K562 (cell line): ENCODE measurements around the gene INO80D. TPM values are rescaled to one million over a fixed set of nuclear protein-coding genes. Genes with fewer than 3 reads are reported as not detected.

Source experiments
- CXXC5 ChIP-seq: fragments of 250-450 bp; sonication (Bioruptor Pico); IDR thresholded peaks from 2 replicates; pipeline ENCODE4 v1.8.0; 2022; ENCODE audit warnings: inconsistent platforms, mild to moderate bottlenecking, moderate library complexity
- EP400 ChIP-seq: fragments of 450-650 bp; IDR thresholded peaks from 2 replicates; pipeline ENCODE4 v1.6.1; 2017; ENCODE audit warnings: antibody characterized with exemption, mild to moderate bottlenecking, moderate library complexity
- HINFP ChIP-seq: fragments of 450-650 bp; conservative IDR thresholded peaks from 2 replicates; pipeline ENCODE4 v1.6.1; 2016; ENCODE audit warnings: missing genetic modification characterization, low read depth, mild to moderate bottlenecking, control low read depth, missing compliant biosample characterization
- MIER1 ChIP-seq: fragments of 450-650 bp; IDR thresholded peaks from 2 replicates; pipeline ENCODE4 v1.6.1; 2016; ENCODE audit warnings: antibody characterized with exemption, mild to moderate bottlenecking, low read depth
- MLX ChIP-seq, 2 experiments: fragments of 450-650 bp in 1 of 2; sonication (generic) in 1 of 2; formaldehyde crosslinking; conservative IDR thresholded peaks; 2 replicates each; pipeline versions ENCODE4 v1.4.0 to v1.8.1; 2020 to 2022; ENCODE audit warnings: mild to moderate bottlenecking in 1 of 2, missing genetic modification reagents in 1 of 2
- MYC ChIP-seq, 2 experiments: fragments of 250-450 bp in 1 of 2; sonication (Bioruptor Pico) in 1 of 2; IDR thresholded peaks; 2 replicates each; pipeline versions ENCODE4 v1.5.1 to v1.6.1; 2012 to 2021; ENCODE audit warnings: low read depth in 2 of 2, borderline replicate concordance in 1 of 2, improper control_type of control experiment in 1 of 2, low read length in 1 of 2, mild to moderate bottlenecking in 1 of 2, moderate library complexity in 1 of 2
- NCOA4 ChIP-seq: fragments of 450-650 bp; IDR thresholded peaks from 2 replicates; pipeline ENCODE4 v1.6.1; 2018; ENCODE audit warnings: mild to moderate bottlenecking; ENCODE audit not compliant: partially characterized antibody
- NFATC3 ChIP-seq: fragments of 450-650 bp; IDR thresholded peaks from 2 replicates; pipeline ENCODE4 v1.6.1; 2017; ENCODE audit warnings: mild to moderate bottlenecking
- PHB2 ChIP-seq: fragments of 450-650 bp; IDR thresholded peaks from 2 replicates; pipeline ENCODE4 v1.6.1; 2017; ENCODE audit warnings: low read depth
- PHF8 ChIP-seq: fragments of 200-600 bp; sonication (generic); IDR thresholded peaks from 2 replicates; pipeline ENCODE4 v1.6.1; 2012; ENCODE audit warnings: mixed run types, mild to moderate bottlenecking, inconsistent platforms, low read length, moderate library complexity, borderline replicate concordance
- PTRF ChIP-seq: fragments of 450-650 bp; IDR thresholded peaks from 2 replicates; pipeline ENCODE4 v1.6.1; 2016; ENCODE audit warnings: mild to moderate bottlenecking, missing genetic modification characterization, missing compliant biosample characterization
- RAD21 ChIP-seq, 2 experiments: fragments of 250-450 bp in 1 of 2; fragments of 450-650 bp in 1 of 2; sonication (Bioruptor Pico) in 1 of 2; formaldehyde crosslinking in 1 of 2; IDR thresholded peaks in 1 of 2; conservative IDR thresholded peaks in 1 of 2; 2 replicates each; pipeline versions ENCODE4 v1.4.0 to v1.8.0; 2020 to 2022; ENCODE audit warnings: mild to moderate bottlenecking in 2 of 2, moderate library complexity in 1 of 2
- SMC3 ChIP-seq: conservative IDR thresholded peaks from 2 replicates; pipeline ENCODE4 v1.6.1; 2011; ENCODE audit warnings: low read depth, low read length, improper control_type of control experiment; ENCODE audit not compliant: insufficient read depth
- SRF ChIP-seq, 2 experiments: fragments of 250-450, 450-650 bp in 1 of 2; sonication (Bioruptor Pico) in 1 of 2; sonication (generic) in 1 of 2; formaldehyde crosslinking; IDR thresholded peaks; 2 replicates each; pipeline versions ENCODE4 v1.5.0 to v1.5.1; 2020 to 2022; ENCODE audit warnings: mild to moderate bottlenecking in 1 of 2, missing genetic modification reagents in 1 of 2
- TAF15 ChIP-seq: fragments of 200-400 bp; formaldehyde crosslinking; IDR thresholded peaks from 2 replicates; pipeline ENCODE4 v1.6.1; 2017; ENCODE audit warnings: mild to moderate bottlenecking, low read depth, low read length, moderate library complexity
- TGIF2 ChIP-seq: sonication (generic); formaldehyde crosslinking; IDR thresholded peaks from 2 replicates; pipeline ENCODE4 v1.8.1; 2022; ENCODE audit warnings: mild to moderate bottlenecking, missing genetic modification reagents, moderate library complexity
- TSHZ1 ChIP-seq: fragments of 250-450 bp; sonication (Bioruptor Pico); IDR thresholded peaks from 2 replicates; pipeline ENCODE4 v1.4.0; 2020; ENCODE audit warnings: mild to moderate bottlenecking, moderate library complexity
- ZC3H8 ChIP-seq: fragments of 450-650 bp; IDR thresholded peaks from 2 replicates; pipeline ENCODE4 v1.6.1; 2017
- ZNF143 ChIP-seq: sonication (generic); formaldehyde crosslinking; IDR thresholded peaks from 2 replicates; pipeline ENCODE4 v1.9.0; 2022; ENCODE audit warnings: mild to moderate bottlenecking, missing genetic modification reagents
- ZNF165 ChIP-seq: fragments of 250-450 bp; sonication (Bioruptor Pico); IDR thresholded peaks from 2 replicates; pipeline ENCODE4 v1.4.0; 2020; ENCODE audit warnings: borderline replicate concordance
- ZNF174 ChIP-seq: fragments of 250-450 bp; sonication (Bioruptor Pico); IDR thresholded peaks from 2 replicates; pipeline ENCODE4 v1.4.0; 2020; ENCODE audit warnings: mild to moderate bottlenecking
- ZNF76 ChIP-seq: fragments of 250-450 bp; sonication (Bioruptor Pico); IDR thresholded peaks from 2 replicates; pipeline ENCODE4 v1.4.0; 2020; ENCODE audit warnings: mild to moderate bottlenecking, moderate library complexity, borderline replicate concordance
- polyA plus RNA-seq, 8 experiments: library from polyadenylated mRNA; depleted of rRNA in 4 of 8; stranded (reverse) in 5 of 8; unstranded in 3 of 8; fragments of >200 nt; fragmentation: Nextera tagmentation in 2 of 8; fragmentation: Illumina TruSeq in 1 of 8; extraction: Ambion mirVana in 2 of 8; extraction: Trizol in 1 of 8; gene quantifications; 2 replicates each; pipeline versions ENCODE4 v1.2.1 to v1.2.3, GENCODE V29; 2011 to 2014; ENCODE audit warnings: inconsistent platforms in 1 of 8, missing spikeins in 1 of 8
- total RNA-seq, 7 experiments: library from RNA; depleted of rRNA in 6 of 7; stranded (reverse); fragments of >200 nt in 6 of 7; fragmentation: Illumina TruSeq in 2 of 7; extraction: Trizol in 2 of 7; gene quantifications; 2 replicates each; pipeline versions ENCODE4 v1.2.1 to v1.2.3, GENCODE V29; 2011 to 2021; ENCODE audit warnings: low replicate concordance in 1 of 7

Gene INO80D
- total and polyA plus RNA-seq, 9 of the 15 experiments (the other 6 are each of a cell fraction or from before 2014, with no cell fraction given), result 0.64 to 8.1 (median 2.9) TPM

GRCh38 chr2:206085742-206086445 lies at the start of gene INO80D (continued):
- TF ChIP-seq PTRF (tag) (no peak), PHF8 (peak; percentile 81; the same call in 1 of the 2 replicates), ZNF143 (CRISPR knock-in tag) (no peak), MIER1 (no peak), SRF (CRISPR knock-in tag; IDR thresholded peaks at IDR 0.05) (peak in 1 of 2 experiments; percentile 87; a peak in 1 of 4 replicates), ZNF165 (no peak), ZNF76 (CRISPR knock-in tag) (no peak), EP400 (peak; percentile 31; the same call in 1 of the 2 replicates), MLX (CRISPR knock-in tag; conservative IDR thresholded peaks at IDR 0.05) (no peak), ZC3H8 (no peak), PHB2 (no peak), MYC (IDR thresholded peaks at IDR 0.05; ENCODE audit: low read depth, low read length) (no peak), MYC (CRISPR knock-in tag; IDR thresholded peaks at IDR 0.05; ENCODE audit: borderline replicate concordance, low read depth) (no peak), RAD21 (CRISPR knock-in tag; conservative IDR thresholded peaks at IDR 0.05 in 1 of 2, IDR thresholded peaks at IDR 0.05 in 1 of 2) (no peak), SMC3 (no peak), HINFP (no peak), TSHZ1 (CRISPR knock-in tag) (no peak), ZNF174 (CRISPR knock-in tag) (no peak), TAF15 (no peak), NCOA4 (no peak), NFATC3 (no peak), CXXC5 (CRISPR knock-in tag) (peak; percentile 41; the same call in 1 of the 2 replicates), TGIF2 (CRISPR knock-in tag) (no peak)
